ENCODE data around the gene LTO1. TPM values are rescaled to one million over a fixed set of nuclear protein-coding genes. Genes with fewer than 3 reads are reported as not detected.

LTO1 gene
- total RNA-seq, 4 donors from 2014 or later, result 28.3 to 131 (median 54.6) TPM

DNA sequence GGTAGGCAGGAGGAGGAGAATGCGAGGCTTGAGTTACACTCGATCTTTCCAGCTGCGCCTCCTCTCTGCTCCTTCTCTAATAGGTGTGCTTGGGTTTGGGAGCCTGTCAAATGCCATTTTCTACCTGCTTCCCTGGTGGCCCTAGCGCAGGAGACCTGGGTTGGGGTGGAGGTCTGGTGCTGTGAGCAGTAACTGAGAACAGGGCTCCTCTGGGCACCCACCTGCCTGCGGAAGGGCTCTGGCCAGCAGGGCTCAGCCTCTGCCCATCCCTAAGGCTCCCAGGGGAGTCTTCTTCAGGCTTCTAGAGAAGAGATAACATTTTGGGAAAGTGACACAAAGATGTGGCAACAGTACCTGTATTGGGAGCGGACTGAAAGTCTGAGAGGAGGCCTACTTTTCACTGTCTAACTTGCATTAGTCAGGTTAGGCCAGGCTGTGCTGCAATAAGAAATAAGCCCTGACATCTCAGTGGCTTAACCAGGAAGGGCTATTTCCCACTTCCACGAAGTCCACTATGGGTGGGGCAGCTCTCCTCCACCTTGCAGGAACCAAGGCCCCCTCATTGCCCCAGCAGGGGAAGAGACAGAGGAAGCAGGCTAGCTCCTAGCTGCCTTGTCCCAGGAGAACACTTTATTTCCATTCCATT is 7.7 kb upstream of the LTO1 start:
- H3K36me3 ChIP-seq, result no peaks in the 10 kb centered on the region
- DNase-seq, result no peak
- WGBS, 2 donors (ENCODE audit: low coverage in 1 of 2), result 95% methylated on average over 7 of the region's 7 CpGs; no CpG with 5 or more reads in 1 of the 2 donors
- peaks cover 0 to 5% (median 2%) of the 10 kb centered on the region in 4 donors for H3K4me1 ChIP-seq
- H3K4me3 ChIP-seq, result no peak overlapping the region
- in situ Hi-C loops (cut with MboI; ENCODE audit: low pct_ligation_motif_present in 1 of 4, low pct_unique_long_range_greater_than_20kb in 1 of 4, low sequenced_read_pairs in 3 of 4) (loop anchor here (10.0 to 25.0 kb wide), 4 partner anchors 202 to 512 kb away; no protein-coding TSS in a partner anchor), intact Hi-C loops (cut with DNase I; ENCODE audit: low total_unique reads) (no loop called here)
- TF ChIP-seq POLR2AphosphoS5 (IDR thresholded peaks at IDR 0.05), result no peak
- TF ChIP-seq EP300 (IDR thresholded peaks at IDR 0.05; ENCODE audit: low read depth), result no peak
- TF ChIP-seq, protein P1, sequence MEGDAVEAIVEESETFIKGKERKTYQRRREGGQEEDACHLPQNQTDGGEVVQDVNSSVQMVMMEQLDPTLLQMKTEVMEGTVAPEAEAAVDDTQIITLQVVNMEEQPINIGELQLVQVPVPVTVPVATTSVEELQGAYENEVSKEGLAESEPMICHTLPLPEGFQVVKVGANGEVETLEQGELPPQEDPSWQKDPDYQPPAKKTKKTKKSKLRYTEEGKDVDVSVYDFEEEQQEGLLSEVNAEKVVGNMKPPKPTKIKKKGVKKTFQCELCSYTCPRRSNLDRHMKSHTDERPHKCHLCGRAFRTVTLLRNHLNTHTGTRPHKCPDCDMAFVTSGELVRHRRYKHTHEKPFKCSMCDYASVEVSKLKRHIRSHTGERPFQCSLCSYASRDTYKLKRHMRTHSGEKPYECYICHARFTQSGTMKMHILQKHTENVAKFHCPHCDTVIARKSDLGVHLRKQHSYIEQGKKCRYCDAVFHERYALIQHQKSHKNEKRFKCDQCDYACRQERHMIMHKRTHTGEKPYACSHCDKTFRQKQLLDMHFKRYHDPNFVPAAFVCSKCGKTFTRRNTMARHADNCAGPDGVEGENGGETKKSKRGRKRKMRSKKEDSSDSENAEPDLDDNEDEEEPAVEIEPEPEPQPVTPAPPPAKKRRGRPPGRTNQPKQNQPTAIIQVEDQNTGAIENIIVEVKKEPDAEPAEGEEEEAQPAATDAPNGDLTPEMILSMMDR (IDR thresholded peaks at IDR 0.05), result no peak
- no peak for TF ChIP-seq POLR2A (IDR thresholded peaks at IDR 0.05)
- H3K27me3 ChIP-seq, result peaks cover 9% of the 10 kb centered on the region
- H3K27ac ChIP-seq, result no peak overlapping the region
- H3K9me3 ChIP-seq, result no peaks in the 10 kb centered on the region

DNA sequence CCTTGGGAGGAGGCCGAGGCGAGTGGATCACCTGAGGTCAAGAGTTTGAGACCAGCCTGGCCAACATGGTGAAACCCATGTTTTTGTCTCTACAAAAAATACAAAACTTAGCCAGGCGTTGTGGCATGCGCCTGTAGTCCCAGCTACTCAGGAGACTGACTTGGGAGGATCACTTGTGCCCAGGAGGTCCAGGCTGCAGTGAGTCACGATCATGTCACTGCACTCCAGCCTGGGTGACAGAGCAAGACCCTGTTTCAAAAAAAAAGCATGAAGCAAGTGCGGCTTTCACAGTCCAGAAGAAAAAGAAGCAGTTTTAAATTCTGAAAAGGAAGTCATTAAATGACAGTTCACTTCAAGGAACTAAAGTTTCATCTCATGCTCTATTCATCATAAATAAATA is 7.1 kb upstream of the LTO1 start:
- H3K27ac ChIP-seq, result no peak overlapping the region
- no peak for DNase-seq
- 94 to 100% methylated on average over 2 to 6 of the region's 6 CpGs for WGBS, 2 donors (ENCODE audit: low coverage in 1 of 2)
- H3K4me3 ChIP-seq, result no peak overlapping the region
- H3K9me3 ChIP-seq, result no peaks in the 10 kb centered on the region
- peaks cover 9% of the 10 kb centered on the region for H3K27me3 ChIP-seq
- in situ Hi-C loops (cut with MboI; ENCODE audit: low pct_ligation_motif_present in 1 of 4, low pct_unique_long_range_greater_than_20kb in 1 of 4, low sequenced_read_pairs in 3 of 4), result loop anchor here (10.0 to 25.0 kb wide), 4 partner anchors 203 to 513 kb away; no protein-coding TSS in a partner anchor
- TF ChIP-seq POLR2A (IDR thresholded peaks at IDR 0.05) (no peak), POLR2AphosphoS5 (IDR thresholded peaks at IDR 0.05) (no peak), EP300 (IDR thresholded peaks at IDR 0.05; ENCODE audit: low read depth) (no peak)
- TF ChIP-seq, protein P1 (IDR thresholded peaks at IDR 0.05), result no peak
- H3K4me1 ChIP-seq, result peaks cover 0 to 5% (median 2%) of the 10 kb centered on the region in 4 donors
- no peaks in the 10 kb centered on the region for H3K36me3 ChIP-seq
- intact Hi-C loops (cut with DNase I; ENCODE audit: low total_unique reads), result no loop called here

DNA sequence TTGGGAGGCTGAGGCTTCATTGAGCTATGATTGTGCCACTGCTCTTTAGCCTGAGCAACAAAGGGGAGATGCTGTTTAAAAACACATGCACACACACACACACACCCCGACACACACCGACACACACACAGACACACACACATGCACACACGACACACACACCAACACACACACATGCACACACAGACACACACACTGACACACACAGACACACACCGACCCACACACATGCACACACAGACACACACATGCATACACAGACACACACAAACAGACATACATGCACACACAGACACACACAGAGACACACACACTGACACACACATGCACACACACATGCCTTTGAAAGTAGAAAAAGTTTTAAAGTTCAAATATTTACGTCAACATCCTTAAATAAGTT is 5.5 kb upstream of the LTO1 start:
- no peaks in the 10 kb centered on the region for H3K27me3 ChIP-seq
- DNase-seq, result no peak
- TF ChIP-seq EP300 (IDR thresholded peaks at IDR 0.05; ENCODE audit: low read depth) (no peak), POLR2AphosphoS5 (IDR thresholded peaks at IDR 0.05) (no peak), POLR2A (IDR thresholded peaks at IDR 0.05) (no peak)
- TF ChIP-seq, protein P1 (IDR thresholded peaks at IDR 0.05), result no peak
- no peaks in the 10 kb centered on the region for H3K36me3 ChIP-seq
- WGBS, 2 donors (ENCODE audit: low coverage in 1 of 2), result 88 to 89% methylated on average over 1 to 5 of the region's 5 CpGs
- H3K4me3 ChIP-seq, result no peak overlapping the region
- H3K27ac ChIP-seq, result no peak overlapping the region
- no peaks in the 10 kb centered on the region for H3K9me3 ChIP-seq
- in situ Hi-C loops (cut with MboI; ENCODE audit: low pct_ligation_motif_present in 1 of 4, low pct_unique_long_range_greater_than_20kb in 1 of 4, low sequenced_read_pairs in 3 of 4) (loop anchor here (10.0 to 25.0 kb wide), 4 partner anchors 204 to 514 kb away; no protein-coding TSS in a partner anchor), intact Hi-C loops (cut with DNase I; ENCODE audit: low total_unique reads) (no loop called here)
- H3K4me1 ChIP-seq, result peaks cover under 1 to 3% (median 2%) of the 10 kb centered on the region in 4 donors

DNA sequence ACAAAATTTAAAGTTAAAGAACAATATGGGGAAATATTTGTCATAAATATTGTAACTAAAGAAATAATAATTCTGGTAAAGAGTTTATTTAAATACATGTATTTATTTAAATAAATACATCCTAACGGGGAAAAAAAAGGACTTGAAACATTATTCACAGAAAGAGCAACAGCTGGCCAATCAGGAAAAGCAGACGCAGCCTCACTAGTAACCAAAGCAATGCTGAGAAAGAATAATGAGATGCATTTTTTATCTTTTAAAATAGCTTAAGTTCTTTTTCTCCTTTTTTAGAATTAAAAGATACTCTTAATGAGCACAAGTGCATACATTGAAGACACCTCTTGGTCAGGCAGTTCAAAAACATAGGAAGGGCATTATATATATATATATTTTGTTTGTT is 2.6 kb upstream of the LTO1 start:
- no peaks in the 10 kb centered on the region for H3K9me3 ChIP-seq
- H3K27ac ChIP-seq, result no peak overlapping the region
- H3K4me3 ChIP-seq, result no peak overlapping the region
- no peak for DNase-seq
- TF ChIP-seq POLR2A (IDR thresholded peaks at IDR 0.05) (no peak), EP300 (IDR thresholded peaks at IDR 0.05; ENCODE audit: low read depth) (no peak), POLR2AphosphoS5 (IDR thresholded peaks at IDR 0.05) (no peak)
- TF ChIP-seq, protein P1 (IDR thresholded peaks at IDR 0.05), result no peak
- no peaks in the 10 kb centered on the region for H3K36me3 ChIP-seq
- no peaks in the 10 kb centered on the region for H3K27me3 ChIP-seq
- 48 to 65% methylated on average over 2 of the region's 2 CpGs for WGBS, 2 donors (ENCODE audit: low coverage in 1 of 2)
- intact Hi-C loops (cut with DNase I; ENCODE audit: low total_unique reads) (no loop called here), in situ Hi-C loops (cut with MboI; ENCODE audit: low pct_ligation_motif_present in 1 of 4, low pct_unique_long_range_greater_than_20kb in 1 of 4, low sequenced_read_pairs in 3 of 4) (loop anchor here in 2 of 4 donors (25.0 kb wide), 1 partner anchor 510 kb away; no protein-coding TSS in a partner anchor)
- H3K4me1 ChIP-seq, result peaks cover 9 to 20% (median 17%) of the 10 kb centered on the region in 4 donors

All from transverse colon (tissue), 4 donors.